AML-193 (cell line): ENCODE measurements around the gene U2AF2.
A peak's percentile ranks its signal among the peaks of the same experiment; 100 is the strongest.

ENCODE experiments used
- DNase-seq, 2 experiments: peaks; one replicate each; lab custom pipeline; 2025; lab: John Stamatoyannopoulos, UW

Gene U2AF2

DNA sequence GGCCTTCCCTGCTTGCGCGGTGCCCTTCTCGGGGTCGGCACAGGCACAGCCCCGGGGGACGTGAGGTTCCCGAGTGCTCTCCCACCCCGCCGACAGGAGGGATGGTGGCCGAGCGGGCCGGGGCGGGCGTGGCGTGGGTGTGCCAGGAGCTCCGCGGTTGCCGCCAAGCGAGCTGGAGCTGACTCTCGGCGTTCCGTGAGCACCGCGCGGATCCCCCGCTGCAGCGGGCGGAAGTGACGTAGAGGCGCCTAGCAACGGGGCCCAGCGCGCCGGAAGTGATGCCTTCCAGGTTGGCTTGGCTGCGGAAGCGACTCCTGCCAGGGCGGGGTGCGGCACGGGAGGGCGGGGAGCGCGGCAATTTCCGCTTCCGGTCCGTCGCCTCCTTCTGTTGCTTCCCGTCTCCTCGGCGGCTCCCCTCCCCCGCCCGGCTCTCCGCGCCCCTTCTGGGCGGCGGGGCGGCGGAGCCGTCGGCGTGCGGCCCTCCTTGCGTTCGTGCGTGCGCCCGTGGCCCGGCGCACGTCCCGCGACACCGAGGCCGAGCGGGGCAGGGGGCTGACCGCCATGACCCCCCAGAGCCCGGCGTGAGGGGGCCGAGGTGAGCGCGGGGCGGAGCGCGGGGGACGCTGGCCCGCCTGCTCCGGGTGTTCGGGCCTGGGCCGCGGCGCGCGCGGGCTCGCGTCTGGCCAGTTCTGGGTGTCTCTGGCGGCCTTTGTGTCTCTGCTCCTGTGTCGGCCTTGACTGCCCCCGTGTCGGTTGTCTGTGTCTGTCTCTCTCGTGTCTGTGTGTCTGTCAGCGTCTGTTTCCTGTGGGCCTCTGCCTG, 20.2 kb downstream of the U2AF2 start, which contains the start of gene EPN1:
Gene EPN1 (plus strand): TSS at position 386 of the 820 bp plus-strand sequence. CDS start 3,402 bp downstream, outside the sequence.
- DNase-seq = peak; percentile 80 to 88

GRCh38 chr19:55675661-55676354, 21.0 kb downstream of the U2AF2 start:
- DNase-seq = no peak

GRCh38 chr19:55676383-55676782, 21.5 kb downstream of the U2AF2 start:
- DNase-seq = no peak

GRCh38 chr19:55676889-55677505, 22.2 kb downstream of the U2AF2 start:
- DNase-seq = no peak

- no peak for DNase-seq
Observed at GRCh38 chr19:55677572-55678028, 22.8 kb downstream of the U2AF2 start.

DNA sequence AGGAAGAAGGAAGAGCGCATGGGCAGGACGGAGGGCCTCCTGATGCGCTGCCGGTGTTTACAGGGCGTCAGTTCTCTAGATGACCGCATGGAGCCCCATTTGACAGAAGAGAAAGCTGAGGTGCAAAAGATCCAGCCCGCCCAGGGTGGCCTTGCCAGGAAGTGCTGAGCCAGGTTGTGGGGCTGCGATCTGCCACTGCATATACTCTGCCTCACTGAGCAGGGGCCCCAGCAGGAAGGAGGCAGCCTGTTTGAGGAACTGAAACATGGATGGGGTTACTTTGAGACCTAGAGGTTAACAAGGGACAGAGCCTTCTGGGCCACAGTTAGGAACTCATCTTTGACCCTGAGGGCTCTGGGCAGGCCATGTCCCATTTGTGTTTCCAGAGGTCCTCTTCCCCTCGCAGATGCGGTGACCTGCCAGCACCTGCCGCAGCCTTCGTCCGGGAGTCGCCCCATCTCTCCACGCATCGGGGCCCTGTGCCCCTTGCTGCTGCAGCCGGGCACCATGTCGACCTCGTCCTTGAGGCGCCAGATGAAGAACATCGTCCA, 23.4 kb downstream of the U2AF2 start:
- no peak for DNase-seq

DNA sequence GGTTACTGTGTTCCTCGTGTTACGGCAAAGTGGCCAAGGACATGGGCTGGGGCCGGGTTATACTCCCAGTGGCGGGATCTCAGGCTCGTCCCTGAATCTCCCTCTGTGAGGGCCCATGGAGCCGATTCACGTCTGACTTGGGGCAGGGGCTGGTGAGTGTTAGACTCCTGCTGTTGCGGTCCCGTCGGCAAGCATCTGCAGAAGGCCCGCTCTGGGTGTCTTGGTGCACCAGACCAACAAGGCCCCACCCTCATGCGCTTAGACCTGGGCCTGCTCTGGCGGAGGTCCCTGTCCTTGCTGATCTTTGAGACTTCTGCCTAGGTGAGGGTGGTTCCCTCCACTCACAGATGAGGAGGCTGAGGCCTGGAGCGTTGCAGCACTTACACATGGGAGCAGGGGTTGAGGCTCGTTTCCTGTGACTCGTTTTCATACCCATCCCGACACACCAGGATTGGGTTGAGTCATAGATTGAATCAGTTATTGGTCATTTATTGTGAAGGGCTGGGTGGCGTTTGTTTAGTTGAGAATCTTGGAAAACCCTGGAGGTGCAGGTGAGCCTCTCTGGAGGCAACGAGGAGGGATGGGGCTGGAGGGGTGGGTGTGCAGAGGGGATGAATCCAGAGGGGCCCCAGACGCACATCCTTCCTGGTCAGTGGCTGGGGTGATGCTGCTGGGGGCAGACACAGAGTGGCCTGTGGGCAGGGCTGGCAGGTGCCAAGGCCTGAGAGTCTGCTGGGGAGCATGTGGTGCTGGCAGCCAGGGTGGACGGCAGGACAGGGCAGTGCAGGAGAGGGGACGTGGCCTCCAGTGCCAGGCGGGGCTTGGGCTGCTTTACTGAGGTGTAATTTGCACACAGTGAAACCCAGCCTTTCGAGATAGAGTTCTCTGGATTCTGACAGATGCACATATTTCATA, 24.8 kb downstream of the U2AF2 start:
- DNase-seq = no peak

- DNase-seq = no peak
Observed at GRCh38 chr19:55680339-55681130, 25.7 kb downstream of the U2AF2 start.

DNA sequence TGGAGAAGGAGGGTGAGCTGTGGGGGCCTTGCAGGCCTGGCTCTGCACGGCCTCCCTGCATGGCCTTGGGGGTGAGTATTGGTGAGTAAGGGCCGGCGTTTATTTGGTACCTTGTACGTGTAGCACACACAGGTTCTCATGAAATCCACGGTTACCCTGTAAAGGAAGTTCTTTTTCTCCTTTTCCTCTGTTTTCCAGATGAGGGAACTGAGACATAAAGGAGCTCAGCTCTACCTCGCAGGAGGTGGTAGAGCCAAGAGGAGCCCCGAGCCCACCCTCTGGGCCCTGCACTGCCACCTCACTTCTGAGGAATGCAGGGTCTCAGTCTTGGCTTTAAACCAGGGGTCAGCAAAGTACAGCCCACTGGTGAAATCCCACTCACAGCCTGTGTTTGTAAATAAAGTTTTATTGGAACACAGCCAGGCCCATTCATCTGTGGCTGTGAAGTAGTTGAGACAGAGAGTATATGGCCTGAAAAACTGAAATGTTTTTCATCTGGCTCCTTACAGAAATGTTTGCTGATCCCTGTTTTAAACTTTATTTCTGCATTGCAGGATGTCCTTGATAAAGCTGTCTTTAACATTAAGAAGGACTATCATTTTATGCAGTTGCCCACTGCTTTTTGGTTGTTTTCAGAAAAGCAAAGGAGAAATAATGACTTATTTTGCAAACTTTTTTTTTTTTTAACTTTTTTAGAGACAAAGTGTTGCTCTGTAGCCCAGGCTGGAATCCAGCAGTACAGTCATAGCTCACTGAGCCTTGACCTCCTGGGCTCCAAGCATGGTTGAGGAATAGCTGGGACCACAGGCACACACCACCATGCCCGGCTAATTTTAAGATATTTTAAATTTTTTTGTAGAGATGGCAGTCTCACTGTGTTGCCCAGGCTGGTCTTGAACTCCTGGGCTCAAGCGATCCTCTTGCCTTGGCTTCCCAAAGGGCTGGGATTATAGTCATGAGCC, 26.6 kb downstream of the U2AF2 start:
- DNase-seq = no peak

DNA sequence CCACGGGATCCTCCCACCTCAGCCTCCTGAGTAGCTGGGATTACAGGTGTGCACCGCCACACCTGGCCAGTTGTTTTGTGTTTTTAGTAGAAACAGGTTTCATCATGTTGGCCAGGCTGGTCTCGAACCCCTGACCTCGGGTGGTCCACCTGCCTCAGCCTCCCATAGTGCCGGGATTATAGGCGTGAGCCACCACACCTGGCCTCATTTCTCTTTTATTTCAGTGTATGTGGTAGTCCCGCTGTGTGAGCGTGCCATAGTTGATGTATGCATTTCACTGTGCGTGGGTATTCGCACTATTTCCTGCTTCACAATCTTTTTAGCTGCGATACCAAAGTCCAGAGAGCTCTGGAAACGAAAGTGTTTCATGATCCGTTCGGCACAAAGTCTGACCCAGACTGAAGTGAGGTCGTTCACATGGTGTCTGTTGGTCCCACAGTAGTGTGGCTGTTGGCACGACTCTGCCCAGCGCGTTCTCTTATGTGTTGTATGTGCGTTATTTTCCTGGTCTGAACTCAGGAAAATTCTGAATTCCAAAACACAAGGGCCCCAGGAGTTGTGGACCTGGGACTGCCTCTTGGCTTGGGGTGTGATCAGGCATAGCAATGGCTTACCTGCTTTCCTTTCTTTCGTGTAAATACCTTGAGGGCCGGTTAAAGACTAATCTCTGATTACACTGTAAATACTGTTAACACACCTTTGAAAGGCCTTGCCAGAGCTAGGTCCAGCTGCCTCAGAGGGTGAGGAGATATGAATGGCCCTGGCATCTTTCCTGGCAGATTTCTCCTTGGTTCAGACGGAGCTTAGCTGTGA, 28.8 kb downstream of the U2AF2 start:
- no peak for DNase-seq

DNA sequence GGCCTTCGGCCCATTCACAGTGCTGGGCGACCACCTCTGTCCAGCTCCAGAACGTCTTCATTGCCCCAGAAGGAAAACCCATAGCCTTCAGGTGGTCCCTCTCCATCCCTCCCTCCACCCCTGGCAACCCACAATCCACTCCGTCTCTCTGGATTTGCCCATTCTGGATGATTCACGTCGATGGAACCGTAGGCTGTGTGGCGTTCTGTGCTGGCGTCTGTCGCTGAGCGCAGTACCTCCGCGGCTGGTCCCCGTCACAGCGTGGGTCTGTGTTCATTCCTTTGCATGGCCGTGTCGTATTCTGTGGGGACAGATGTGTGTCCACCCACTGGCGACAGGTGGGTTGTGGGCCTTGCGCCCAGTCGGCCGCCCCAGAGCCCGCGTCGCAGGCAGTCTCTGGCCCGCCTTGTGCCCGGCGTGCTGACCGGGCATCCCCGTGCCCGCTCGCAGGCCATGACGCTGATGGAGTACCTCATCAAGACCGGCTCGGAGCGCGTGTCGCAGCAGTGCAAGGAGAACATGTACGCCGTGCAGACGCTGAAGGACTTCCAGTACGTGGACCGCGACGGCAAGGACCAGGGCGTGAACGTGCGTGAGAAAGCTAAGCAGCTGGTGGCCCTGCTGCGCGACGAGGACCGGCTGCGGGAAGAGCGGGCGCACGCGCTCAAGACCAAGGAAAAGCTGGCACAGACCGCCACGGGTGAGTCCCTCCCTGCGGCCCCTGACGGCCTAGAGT, 30.3 kb downstream of the U2AF2 start:
- no peak for DNase-seq

DNA sequence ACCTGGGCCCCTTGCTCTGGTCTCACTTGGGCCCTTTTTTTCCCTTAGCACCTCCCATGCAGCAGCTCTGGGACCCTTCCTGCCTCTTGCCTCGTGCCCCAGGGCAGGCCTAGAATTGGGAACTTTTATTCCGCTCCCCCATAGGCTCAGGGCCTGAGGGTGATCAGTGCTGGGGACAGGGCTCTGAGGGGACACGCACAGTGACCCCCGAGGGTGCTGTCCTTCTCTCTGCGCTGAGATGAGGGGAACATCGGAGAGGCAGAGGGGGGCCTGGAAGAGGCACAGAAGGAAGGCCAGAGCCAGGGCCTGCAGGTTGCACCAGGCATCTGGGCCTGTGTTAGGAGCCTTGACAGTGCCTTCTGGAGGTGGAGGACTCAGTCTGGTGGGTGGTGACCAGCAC, 30.9 kb downstream of the U2AF2 start:
- DNase-seq = no peak

GRCh38 chr19:55686311-55687050, 31.6 kb downstream of the U2AF2 start:
- DNase-seq = no peak

DNA sequence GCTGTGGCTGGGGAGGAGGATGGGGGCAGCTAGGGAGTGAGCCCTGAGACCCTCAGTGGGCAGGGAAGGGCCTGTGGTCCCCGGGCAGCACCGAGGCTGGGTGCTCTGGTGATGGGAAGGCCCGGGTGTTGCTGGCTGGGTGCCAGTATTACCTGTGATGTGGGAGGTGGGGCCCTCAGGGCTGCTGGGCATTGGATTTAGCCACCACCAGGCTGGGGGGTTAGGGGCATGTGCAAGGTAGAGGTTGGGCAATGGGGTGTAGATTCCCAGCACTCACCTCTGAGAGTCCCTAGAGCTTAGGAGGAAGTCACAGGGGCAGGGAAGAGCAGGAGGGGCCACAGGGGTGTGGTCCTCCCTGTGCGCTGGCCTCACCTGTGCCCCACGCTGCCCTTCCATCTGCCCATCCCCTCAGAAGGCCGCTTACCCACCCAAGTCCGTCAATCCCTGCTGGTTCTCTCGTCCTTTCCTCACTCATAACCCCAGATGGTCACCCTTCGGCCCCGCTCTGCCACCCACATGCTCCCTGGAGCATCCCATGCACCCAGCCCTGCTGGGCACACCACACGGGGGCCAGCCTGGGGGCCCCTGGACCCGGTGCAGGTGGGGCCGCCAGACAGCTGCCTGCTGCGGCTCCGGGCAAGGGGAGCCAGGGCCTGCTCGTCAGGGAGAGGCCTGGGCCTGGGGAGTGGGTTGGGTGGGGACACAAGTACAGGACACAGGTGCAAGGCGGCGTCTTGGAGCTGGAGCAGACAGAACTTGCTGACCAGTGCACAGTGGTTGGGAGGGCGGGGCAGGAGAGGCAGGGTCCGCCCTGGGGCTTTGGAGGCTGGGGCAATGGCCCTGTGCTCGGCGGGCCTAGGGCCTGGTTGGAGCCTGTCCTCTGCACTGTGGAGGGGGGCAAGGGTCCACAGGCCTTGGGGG, 32.7 kb downstream of the U2AF2 start:
- no peak for DNase-seq

GRCh38 chr19:55688422-55689218, 33.8 kb downstream of the U2AF2 start:
- no peak for DNase-seq
